ENCODE results near the gene SPATA6L. TPM values are rescaled to one million over a fixed set of nuclear protein-coding genes. Genes with fewer than 3 reads are reported as not detected.

The SPATA6L gene
- polyA plus RNA-seq, 1 of the 3 experiments (the other 2 are of a cell fraction) = 0.44 TPM

DNA sequence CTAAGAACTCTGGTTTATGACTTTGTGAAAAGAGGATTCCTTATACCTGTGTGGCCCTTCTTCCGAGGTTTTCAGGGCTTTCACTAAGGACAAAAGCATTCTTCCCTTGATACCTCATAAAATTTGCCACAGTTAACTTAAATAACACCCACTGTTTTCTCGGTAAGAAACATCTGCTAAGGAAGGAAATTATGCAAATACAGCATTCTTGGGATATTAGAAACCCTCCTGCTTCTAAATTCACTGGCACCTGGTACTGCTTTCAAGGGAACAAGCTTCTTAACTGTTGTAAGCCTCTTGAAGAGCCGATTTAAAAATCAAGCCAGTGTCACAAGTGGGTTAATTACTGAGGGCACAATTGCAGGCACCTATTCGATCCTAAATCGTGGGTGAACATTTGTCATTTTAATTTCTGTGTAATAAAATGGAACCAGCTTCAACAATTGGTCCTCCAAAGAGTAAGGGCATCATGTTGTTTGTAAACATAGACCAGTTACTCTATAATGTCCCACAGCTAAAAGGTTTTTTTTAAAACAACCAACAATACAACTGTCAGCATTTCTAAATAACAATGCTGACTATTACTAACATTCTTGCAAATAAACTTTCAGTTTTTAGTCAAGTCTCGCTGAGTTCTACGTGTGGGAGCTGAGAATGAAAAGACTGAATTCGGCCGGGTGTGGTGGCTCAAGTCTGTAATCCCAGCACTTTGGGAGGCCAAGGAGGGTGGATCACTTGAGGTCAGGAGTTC, 48.2 kb upstream of the SPATA6L start:
- POLR2A ChIA-PET = no interaction called here
- TF ChIP-seq TCF12 (IDR thresholded peaks at IDR 0.05) = no peak
- TF ChIP-seq RAD21 (IDR thresholded peaks at IDR 0.05; ENCODE audit: low read length) = no peak
- no peak for TF ChIP-seq FOXJ3 (CRISPR knock-in tag; IDR thresholded peaks at IDR 0.05)
- no peak for TF ChIP-seq TAF1 (IDR thresholded peaks at IDR 0.05; ENCODE audit: borderline replicate concordance, low read depth, low read length)
- TF ChIP-seq, protein P1, sequence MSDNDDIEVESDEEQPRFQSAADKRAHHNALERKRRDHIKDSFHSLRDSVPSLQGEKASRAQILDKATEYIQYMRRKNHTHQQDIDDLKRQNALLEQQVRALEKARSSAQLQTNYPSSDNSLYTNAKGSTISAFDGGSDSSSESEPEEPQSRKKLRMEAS (IDR thresholded peaks at IDR 0.05; ENCODE audit: low read depth) = no peak
- TF ChIP-seq, protein P2, sequence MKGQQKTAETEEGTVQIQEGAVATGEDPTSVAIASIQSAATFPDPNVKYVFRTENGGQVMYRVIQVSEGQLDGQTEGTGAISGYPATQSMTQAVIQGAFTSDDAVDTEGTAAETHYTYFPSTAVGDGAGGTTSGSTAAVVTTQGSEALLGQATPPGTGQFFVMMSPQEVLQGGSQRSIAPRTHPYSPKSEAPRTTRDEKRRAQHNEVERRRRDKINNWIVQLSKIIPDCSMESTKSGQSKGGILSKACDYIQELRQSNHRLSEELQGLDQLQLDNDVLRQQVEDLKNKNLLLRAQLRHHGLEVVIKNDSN (IDR thresholded peaks at IDR 0.05; ENCODE audit: borderline replicate concordance, low read depth) = no peak
- TF ChIP-seq YY1 (IDR thresholded peaks at IDR 0.05; ENCODE audit: low read depth) = no peak
- TF ChIP-seq RFX5 (IDR thresholded peaks at IDR 0.05; ENCODE audit: low read length) = no peak
- no peak for TF ChIP-seq GATA2 (CRISPR knock-in tag; IDR thresholded peaks at IDR 0.05)
- no peak for TF ChIP-seq JUND (IDR thresholded peaks at IDR 0.05)
- no peak for TF ChIP-seq RCOR1 (IDR thresholded peaks at IDR 0.05; ENCODE audit: low read length)
- TF ChIP-seq POLR2AphosphoS5 (IDR thresholded peaks at IDR 0.05; ENCODE audit: low read depth, low read length) = no peak
- no peak for TF ChIP-seq FOSL2 (IDR thresholded peaks at IDR 0.05; ENCODE audit: borderline replicate concordance, low read depth)
- TF ChIP-seq, protein P3, sequence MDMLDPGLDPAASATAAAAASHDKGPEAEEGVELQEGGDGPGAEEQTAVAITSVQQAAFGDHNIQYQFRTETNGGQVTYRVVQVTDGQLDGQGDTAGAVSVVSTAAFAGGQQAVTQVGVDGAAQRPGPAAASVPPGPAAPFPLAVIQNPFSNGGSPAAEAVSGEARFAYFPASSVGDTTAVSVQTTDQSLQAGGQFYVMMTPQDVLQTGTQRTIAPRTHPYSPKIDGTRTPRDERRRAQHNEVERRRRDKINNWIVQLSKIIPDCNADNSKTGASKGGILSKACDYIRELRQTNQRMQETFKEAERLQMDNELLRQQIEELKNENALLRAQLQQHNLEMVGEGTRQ (IDR thresholded peaks at IDR 0.05; ENCODE audit: borderline replicate concordance, low read depth, low read length) = no peak
- TF ChIP-seq CHD2 (IDR thresholded peaks at IDR 0.05; ENCODE audit: low read length, partially characterized antibody) = no peak
- no peak for TF ChIP-seq ELF1 (IDR thresholded peaks at IDR 0.05)
- no peak for TF ChIP-seq NRF1 (IDR thresholded peaks at IDR 0.05; ENCODE audit: low read depth, low read length)
- TF ChIP-seq TEAD4 (IDR thresholded peaks at IDR 0.05; ENCODE audit: borderline replicate concordance, insufficient read depth) = no peak
- TF ChIP-seq SIN3A (IDR thresholded peaks at IDR 0.05; ENCODE audit: borderline replicate concordance, low read depth, low read length) = no peak
- TF ChIP-seq, protein P4, sequence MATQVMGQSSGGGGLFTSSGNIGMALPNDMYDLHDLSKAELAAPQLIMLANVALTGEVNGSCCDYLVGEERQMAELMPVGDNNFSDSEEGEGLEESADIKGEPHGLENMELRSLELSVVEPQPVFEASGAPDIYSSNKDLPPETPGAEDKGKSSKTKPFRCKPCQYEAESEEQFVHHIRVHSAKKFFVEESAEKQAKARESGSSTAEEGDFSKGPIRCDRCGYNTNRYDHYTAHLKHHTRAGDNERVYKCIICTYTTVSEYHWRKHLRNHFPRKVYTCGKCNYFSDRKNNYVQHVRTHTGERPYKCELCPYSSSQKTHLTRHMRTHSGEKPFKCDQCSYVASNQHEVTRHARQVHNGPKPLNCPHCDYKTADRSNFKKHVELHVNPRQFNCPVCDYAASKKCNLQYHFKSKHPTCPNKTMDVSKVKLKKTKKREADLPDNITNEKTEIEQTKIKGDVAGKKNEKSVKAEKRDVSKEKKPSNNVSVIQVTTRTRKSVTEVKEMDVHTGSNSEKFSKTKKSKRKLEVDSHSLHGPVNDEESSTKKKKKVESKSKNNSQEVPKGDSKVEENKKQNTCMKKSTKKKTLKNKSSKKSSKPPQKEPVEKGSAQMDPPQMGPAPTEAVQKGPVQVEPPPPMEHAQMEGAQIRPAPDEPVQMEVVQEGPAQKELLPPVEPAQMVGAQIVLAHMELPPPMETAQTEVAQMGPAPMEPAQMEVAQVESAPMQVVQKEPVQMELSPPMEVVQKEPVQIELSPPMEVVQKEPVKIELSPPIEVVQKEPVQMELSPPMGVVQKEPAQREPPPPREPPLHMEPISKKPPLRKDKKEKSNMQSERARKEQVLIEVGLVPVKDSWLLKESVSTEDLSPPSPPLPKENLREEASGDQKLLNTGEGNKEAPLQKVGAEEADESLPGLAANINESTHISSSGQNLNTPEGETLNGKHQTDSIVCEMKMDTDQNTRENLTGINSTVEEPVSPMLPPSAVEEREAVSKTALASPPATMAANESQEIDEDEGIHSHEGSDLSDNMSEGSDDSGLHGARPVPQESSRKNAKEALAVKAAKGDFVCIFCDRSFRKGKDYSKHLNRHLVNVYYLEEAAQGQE (IDR thresholded peaks at IDR 0.05; ENCODE audit: low read depth, low read length) = no peak
- CTCF ChIA-PET = interaction anchor here (0.8 kb wide), 1 partner anchor 26 kb away, joined by 3 read pairs; no protein-coding TSS in a partner anchor
- Histone ChIP-seq H3K4me3 (ENCODE audit: low read depth in 2 of 2, low read length in 1 of 2) (no peak overlapping the region), H3K9me2 (no peaks in the 10 kb centered on the region), H4K20me1 (ENCODE audit: insufficient read depth) (no peaks in the 10 kb centered on the region), H3K27ac (ENCODE audit: low read depth in 2 of 2, low read length in 1 of 2) (no peak overlapping the region), H3K36me3 (replicated peaks in 1 of 2; ENCODE audit: control insufficient read depth in 1 of 2, insufficient read depth in 2 of 2, low read length in 1 of 2) (peaks cover 43 to 63% of the 10 kb centered on the region in 2 experiments), H3K9ac (no peak overlapping the region), H3K27me3 (ENCODE audit: insufficient read depth) (no peaks in the 10 kb centered on the region), H2AFZ (ENCODE audit: low read depth) (no peak overlapping the region), H3K9me3 (no peaks in the 10 kb centered on the region), H3K79me2 (ENCODE audit: insufficient read depth) (no peaks in the 10 kb centered on the region), H3K4me1 (ENCODE audit: control insufficient read depth in 1 of 2, insufficient read depth in 2 of 2, low read depth in 1 of 2, low read length in 1 of 2) (no peaks in the 10 kb centered on the region), H3F3A (replicated peaks; ENCODE audit: insufficient read depth) (no peaks in the 10 kb centered on the region), H3K4me2 (no peak overlapping the region)
- DNase-seq = no peak
- 98% methylated on average over 9 of the region's 9 CpGs for WGBS (ENCODE audit: low lambda C conversion rate)

Data from SK-N-SH (cell line).